AG09309 (cell line): ENCODE results near the gene SOX5.

Experiments used
- DNase-seq: peaks from one replicate; pipeline ENCODE4 v3.0.0-alpha.2; 2010; ENCODE audit warnings: low read depth
- H3K4me3 ChIP-seq: 2 replicates; pipeline ENCODE4 v1.5.1; 2011; ENCODE audit warnings: mild to moderate bottlenecking, low read depth, low read length, moderate library complexity; ENCODE audit not compliant: control insufficient read depth
- CTCF ChIP-seq: IDR thresholded peaks from 2 replicates; pipeline ENCODE4 v1.5.1; 2011; ENCODE audit warnings: mild to moderate bottlenecking, low read depth, low read length, inconsistent platforms; ENCODE audit not compliant: insufficient read depth, control insufficient read depth; ENCODE audit errors: missing control alignments

Gene SOX5

GRCh38 chr12:23555180-23555824 is 394.2 kb downstream of the SOX5 start:
- H3K4me3 ChIP-seq = no peak overlapping the region
- TF ChIP-seq CTCF = no peak
- no peak for DNase-seq

GRCh38 chr12:23552417-23552816 is 397.1 kb downstream of the SOX5 start:
- no peak overlapping the region for H3K4me3 ChIP-seq
- TF ChIP-seq CTCF = no peak
- no peak for DNase-seq

DNA sequence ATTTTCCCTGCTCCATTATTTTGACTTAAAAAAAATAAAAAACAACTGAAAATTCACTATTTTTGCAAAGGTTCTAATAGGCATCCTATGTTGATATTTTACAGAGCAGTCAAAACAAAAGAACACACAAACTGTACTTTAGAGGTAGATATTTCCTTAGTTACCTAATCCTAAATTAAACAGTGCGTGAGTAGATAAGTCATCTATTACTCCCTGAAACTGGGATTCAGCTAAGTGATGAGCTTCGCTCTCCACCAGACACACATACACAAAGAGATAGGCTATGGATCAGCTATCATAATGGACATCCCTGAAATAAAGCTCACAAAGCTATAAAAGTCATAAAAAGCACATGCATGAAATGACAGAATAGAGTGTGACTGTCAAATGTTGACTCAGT is 398.7 kb downstream of the SOX5 start:
- no peak for TF ChIP-seq CTCF
- H3K4me3 ChIP-seq = no peak overlapping the region
- DNase-seq = no peak

- DNase-seq = no peak
- no peak overlapping the region for H3K4me3 ChIP-seq
- no peak for TF ChIP-seq CTCF
Observed at GRCh38 chr12:23548742-23549141, 400.7 kb downstream of the SOX5 start.

GRCh38 chr12:23546756-23547155 is 402.7 kb downstream of the SOX5 start:
- no peak for TF ChIP-seq CTCF
- DNase-seq = no peak
- H3K4me3 ChIP-seq = no peak overlapping the region

DNA sequence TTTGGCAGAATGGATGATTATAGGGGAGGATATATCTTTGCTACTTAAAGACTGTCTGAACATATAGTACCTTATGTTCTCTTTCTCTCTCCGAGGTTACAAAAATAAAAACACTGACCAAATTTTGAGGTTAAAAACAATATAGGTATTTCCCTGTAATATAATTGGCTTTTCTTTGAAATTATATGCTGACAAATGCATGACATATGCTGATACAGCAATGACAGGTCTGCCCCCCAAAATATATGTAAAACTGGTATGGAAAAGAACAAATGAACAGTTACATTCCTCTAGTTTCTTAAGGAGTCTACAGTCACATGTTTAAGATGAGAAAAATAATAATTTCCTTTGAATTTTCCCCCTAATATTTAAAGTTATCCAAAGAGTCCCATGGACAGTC is 405.7 kb downstream of the SOX5 start:
- DNase-seq = no peak
- TF ChIP-seq CTCF = no peak
- no peak overlapping the region for H3K4me3 ChIP-seq

DNA sequence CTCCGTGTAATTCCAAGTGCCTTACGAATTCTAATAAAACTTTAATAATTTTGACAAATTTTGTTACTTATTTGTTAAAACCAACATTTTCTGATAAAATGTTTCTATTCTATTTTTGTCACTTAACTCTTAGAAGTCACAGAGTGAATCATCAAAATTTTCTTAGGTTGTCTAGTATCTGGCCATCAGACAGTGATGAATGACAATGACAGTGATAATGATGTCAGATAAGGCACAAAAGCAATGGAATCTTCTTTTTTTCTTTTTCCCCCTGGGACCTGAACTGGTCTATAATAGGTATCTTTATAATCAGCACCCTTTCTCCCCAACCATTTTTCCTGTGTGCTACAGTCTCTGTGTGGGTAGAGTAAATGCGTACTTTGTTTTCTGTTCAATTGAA is 407.3 kb downstream of the SOX5 start:
- TF ChIP-seq CTCF = no peak
- DNase-seq = no peak

More for the DNA sequence above, 407.3 kb downstream of the SOX5 start:
- no peak overlapping the region for H3K4me3 ChIP-seq
